ENCODE data around the gene COQ8B. TPM values are rescaled to one million over a fixed set of nuclear protein-coding genes. Genes with fewer than 3 reads are reported as not detected.

COQ8B gene
- total and polyA plus RNA-seq, 4 donors: 34.7 to 78.8 (median 52.3) TPM

DNA sequence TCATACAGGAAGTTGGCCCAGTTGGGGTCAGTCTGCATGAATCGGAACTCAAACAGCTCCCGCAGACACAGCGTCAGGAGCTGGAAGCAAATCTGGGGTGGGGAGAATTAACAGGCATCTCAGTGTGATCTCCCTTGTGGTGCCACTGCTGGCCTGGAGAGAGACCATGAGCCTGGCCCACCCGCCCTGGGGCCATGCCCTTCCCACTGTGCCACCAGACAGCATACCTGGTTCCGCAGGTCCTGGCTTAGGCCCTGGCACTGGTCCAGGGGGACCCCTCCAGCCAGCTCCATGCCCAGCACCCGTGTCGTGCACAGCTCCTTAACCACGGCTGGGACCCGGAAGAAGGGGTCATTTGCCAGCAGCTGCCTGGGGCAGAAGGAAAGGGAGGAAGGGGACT is 16.6 kb downstream of the COQ8B start:
- Histone ChIP-seq H3K27ac (ENCODE audit: low read depth in 1 of 2, low read length in 1 of 2) (no peak overlapping the region), H3K9me3 (ENCODE audit: control insufficient read depth in 4 of 4, insufficient read depth in 3 of 4, low read length in 3 of 4) (no peaks in the 10 kb centered on the region), H3K36me3 (ENCODE audit: control insufficient read depth in 4 of 4, insufficient read depth in 4 of 4, low read length in 4 of 4) (peaks cover 7 to 53% (median 24%) of the 10 kb centered on the region in 4 donors), H3K4me1 (ENCODE audit: control insufficient read depth in 5 of 5, insufficient read depth in 5 of 5, low read length in 5 of 5) (no peaks in the 10 kb centered on the region), H3K4me3 (no peak overlapping the region), H3K9ac (ENCODE audit: insufficient read depth in 1 of 2, low read length in 2 of 2) (no peak overlapping the region), H3K27me3 (ENCODE audit: control insufficient read depth in 3 of 3, insufficient read depth in 3 of 3, low read length in 2 of 3) (no peaks in the 10 kb centered on the region)
- WGBS, 2 donors: 94 to 99% methylated on average over 9 of the region's 9 CpGs
- TF ChIP-seq, protein P1, sequence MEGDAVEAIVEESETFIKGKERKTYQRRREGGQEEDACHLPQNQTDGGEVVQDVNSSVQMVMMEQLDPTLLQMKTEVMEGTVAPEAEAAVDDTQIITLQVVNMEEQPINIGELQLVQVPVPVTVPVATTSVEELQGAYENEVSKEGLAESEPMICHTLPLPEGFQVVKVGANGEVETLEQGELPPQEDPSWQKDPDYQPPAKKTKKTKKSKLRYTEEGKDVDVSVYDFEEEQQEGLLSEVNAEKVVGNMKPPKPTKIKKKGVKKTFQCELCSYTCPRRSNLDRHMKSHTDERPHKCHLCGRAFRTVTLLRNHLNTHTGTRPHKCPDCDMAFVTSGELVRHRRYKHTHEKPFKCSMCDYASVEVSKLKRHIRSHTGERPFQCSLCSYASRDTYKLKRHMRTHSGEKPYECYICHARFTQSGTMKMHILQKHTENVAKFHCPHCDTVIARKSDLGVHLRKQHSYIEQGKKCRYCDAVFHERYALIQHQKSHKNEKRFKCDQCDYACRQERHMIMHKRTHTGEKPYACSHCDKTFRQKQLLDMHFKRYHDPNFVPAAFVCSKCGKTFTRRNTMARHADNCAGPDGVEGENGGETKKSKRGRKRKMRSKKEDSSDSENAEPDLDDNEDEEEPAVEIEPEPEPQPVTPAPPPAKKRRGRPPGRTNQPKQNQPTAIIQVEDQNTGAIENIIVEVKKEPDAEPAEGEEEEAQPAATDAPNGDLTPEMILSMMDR (IDR thresholded peaks at IDR 0.05; ENCODE audit: control extremely low read depth, extremely low read depth): no peak
- no peak for ATAC-seq (ENCODE audit: insufficient read depth, low FRiP score)
- no peak for DNase-seq

DNA sequence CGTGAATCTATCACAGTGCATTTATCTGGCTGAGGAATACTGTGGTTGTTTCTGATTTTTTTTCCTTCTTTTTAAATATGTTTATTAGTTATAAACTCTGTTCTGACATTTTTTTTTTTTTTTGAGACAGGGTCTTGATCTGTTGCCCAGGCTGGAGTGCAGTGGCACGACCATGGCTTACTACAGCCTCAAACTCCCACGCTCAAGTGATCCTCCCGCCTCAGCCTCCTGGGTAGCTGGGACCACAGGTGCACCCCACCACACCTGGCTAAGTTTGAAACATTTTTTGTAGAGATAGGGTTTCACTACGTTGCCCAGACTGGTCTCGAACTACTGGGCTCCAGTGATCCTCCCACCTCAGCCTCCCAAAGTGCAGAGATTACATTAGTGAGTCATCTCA is 19.7 kb downstream of the COQ8B start:
- no peaks in the 10 kb centered on the region for H3K4me1 ChIP-seq (ENCODE audit: control insufficient read depth in 5 of 5, insufficient read depth in 5 of 5, low read length in 5 of 5)
- no peak overlapping the region for H3K4me3 ChIP-seq
- H3K27me3 ChIP-seq (ENCODE audit: control insufficient read depth in 3 of 3, insufficient read depth in 3 of 3, low read length in 2 of 3): no peaks in the 10 kb centered on the region
- ATAC-seq (ENCODE audit: insufficient read depth, low FRiP score) (no peak), DNase-seq (no peak)
- peaks cover 7 to 41% (median 16%) of the 10 kb centered on the region in 4 donors for H3K36me3 ChIP-seq (ENCODE audit: control insufficient read depth in 4 of 4, insufficient read depth in 4 of 4, low read length in 4 of 4)
- TF ChIP-seq, protein P1 (IDR thresholded peaks at IDR 0.05; ENCODE audit: control extremely low read depth, extremely low read depth): no peak
- H3K9me3 ChIP-seq (ENCODE audit: control insufficient read depth in 4 of 4, insufficient read depth in 3 of 4, low read length in 3 of 4): no peaks in the 10 kb centered on the region
- WGBS, 2 donors: 97 to 98% methylated on average over 6 of the region's 6 CpGs
- no peak overlapping the region for H3K27ac ChIP-seq (ENCODE audit: low read depth in 1 of 2, low read length in 1 of 2)
- no peak overlapping the region for H3K9ac ChIP-seq (ENCODE audit: insufficient read depth in 1 of 2, low read length in 2 of 2)

DNA sequence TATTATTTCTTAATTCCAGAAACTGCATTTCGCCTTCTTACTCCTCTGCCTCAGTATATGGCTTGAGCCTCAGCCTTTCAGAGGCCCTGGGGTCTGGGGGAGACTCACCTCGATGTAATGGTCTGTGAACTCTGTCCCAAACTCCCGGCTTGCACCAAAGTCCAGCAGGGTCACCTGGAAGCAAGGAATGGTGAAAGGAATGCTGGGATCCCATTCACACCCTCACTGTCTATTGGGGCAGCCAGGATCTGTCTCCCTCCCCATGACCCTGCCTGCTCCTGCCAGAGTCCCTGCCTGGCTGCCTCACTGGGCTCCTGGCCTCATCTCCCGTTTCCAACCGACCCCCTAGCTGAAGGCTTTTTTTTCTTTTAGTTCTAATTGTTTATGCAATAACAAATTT is 20.8 kb downstream of the COQ8B start:
- ATAC-seq (ENCODE audit: insufficient read depth, low FRiP score): no peak
- Histone ChIP-seq H3K4me1 (ENCODE audit: control insufficient read depth in 5 of 5, insufficient read depth in 5 of 5, low read length in 5 of 5) (peaks cover 0 to 4% (median 0%) of the 10 kb centered on the region in 5 donors), H3K4me3 (no peak overlapping the region), H3K27ac (ENCODE audit: low read depth in 1 of 2, low read length in 1 of 2) (no peak overlapping the region), H3K9me3 (ENCODE audit: control insufficient read depth in 4 of 4, insufficient read depth in 3 of 4, low read length in 3 of 4) (no peaks in the 10 kb centered on the region), H3K36me3 (ENCODE audit: control insufficient read depth in 4 of 4, insufficient read depth in 4 of 4, low read length in 4 of 4) (peaks cover 3 to 40% (median 11%) of the 10 kb centered on the region in 4 donors), H3K9ac (ENCODE audit: insufficient read depth in 1 of 2, low read length in 2 of 2) (no peak overlapping the region), H3K27me3 (ENCODE audit: control insufficient read depth in 3 of 3, insufficient read depth in 3 of 3, low read length in 2 of 3) (no peaks in the 10 kb centered on the region)
- no peak for DNase-seq
- WGBS, 2 donors: 94 to 95% methylated on average over 5 of the region's 5 CpGs
- TF ChIP-seq, protein P1 (IDR thresholded peaks at IDR 0.05; ENCODE audit: control extremely low read depth, extremely low read depth): no peak

DNA sequence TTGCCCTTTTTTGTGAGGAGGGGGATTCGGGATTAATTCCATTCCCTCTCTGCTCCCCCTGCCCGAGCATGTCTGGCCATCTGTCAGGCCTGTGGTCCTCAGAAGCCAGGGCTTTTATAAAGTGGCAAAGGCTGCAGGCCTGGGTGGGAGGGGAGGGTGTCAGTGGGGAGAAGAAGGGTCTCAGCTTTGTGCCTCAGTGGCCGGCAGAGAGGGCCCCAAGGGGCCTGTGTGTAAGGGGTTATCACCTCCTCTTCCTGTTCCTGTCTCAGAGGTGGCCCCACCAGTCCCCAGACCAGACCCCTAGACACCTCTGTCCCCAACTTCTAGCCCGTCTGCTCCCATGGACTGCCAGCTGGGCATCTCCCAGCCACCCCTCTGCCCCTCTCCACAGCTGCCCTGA is 22.8 kb downstream of the COQ8B start:
- WGBS, 2 donors: 88 to 95% methylated on average over 4 of the region's 4 CpGs
- Histone ChIP-seq H3K4me3 (no peak overlapping the region), H3K9me3 (ENCODE audit: control insufficient read depth in 4 of 4, insufficient read depth in 3 of 4, low read length in 3 of 4) (no peaks in the 10 kb centered on the region), H3K27me3 (ENCODE audit: control insufficient read depth in 3 of 3, insufficient read depth in 3 of 3, low read length in 2 of 3) (no peaks in the 10 kb centered on the region), H3K36me3 (ENCODE audit: control insufficient read depth in 4 of 4, insufficient read depth in 4 of 4, low read length in 4 of 4) (peaks cover 3 to 27% (median 8%) of the 10 kb centered on the region in 4 donors), H3K4me1 (ENCODE audit: control insufficient read depth in 5 of 5, insufficient read depth in 5 of 5, low read length in 5 of 5) (peaks cover 0 to 18% (median 5%) of the 10 kb centered on the region in 5 donors), H3K9ac (ENCODE audit: insufficient read depth in 1 of 2, low read length in 2 of 2) (no peak overlapping the region), H3K27ac (ENCODE audit: low read depth in 1 of 2, low read length in 1 of 2) (no peak overlapping the region)
- no peak for ATAC-seq (ENCODE audit: insufficient read depth, low FRiP score)
- no peak for DNase-seq
- TF ChIP-seq, protein P1 (IDR thresholded peaks at IDR 0.05; ENCODE audit: control extremely low read depth, extremely low read depth): no peak
